IPS-15b (cell line): ENCODE results near the gene MRPL51.

Experiments used
- H3K27me3 ChIP-seq: one replicate; pipeline ENCODE4 v1.6.1; 2013; ENCODE audit warnings: low read length; ENCODE audit not compliant: control insufficient read depth, insufficient read depth
- H3K36me3 ChIP-seq: one replicate; pipeline ENCODE4 v1.6.1; 2013; ENCODE audit warnings: low read length; ENCODE audit not compliant: control insufficient read depth, insufficient read depth
- H3K4me1 ChIP-seq: one replicate; pipeline ENCODE4 v1.6.1; 2013; ENCODE audit warnings: mild to moderate bottlenecking, low read length; ENCODE audit not compliant: control insufficient read depth, insufficient read depth
- H3K4me3 ChIP-seq: one replicate; pipeline ENCODE4 v1.5.1; 2013; ENCODE audit warnings: low read depth, low read length
- H3K9ac ChIP-seq: one replicate; pipeline ENCODE4 v1.6.1; 2013; ENCODE audit warnings: low read depth, mild to moderate bottlenecking, low read length
- H3K9me3 ChIP-seq: one replicate; pipeline ENCODE4 v1.6.1; 2013; ENCODE audit warnings: mild to moderate bottlenecking, low read length; ENCODE audit not compliant: control insufficient read depth, insufficient read depth

The MRPL51 gene

DNA sequence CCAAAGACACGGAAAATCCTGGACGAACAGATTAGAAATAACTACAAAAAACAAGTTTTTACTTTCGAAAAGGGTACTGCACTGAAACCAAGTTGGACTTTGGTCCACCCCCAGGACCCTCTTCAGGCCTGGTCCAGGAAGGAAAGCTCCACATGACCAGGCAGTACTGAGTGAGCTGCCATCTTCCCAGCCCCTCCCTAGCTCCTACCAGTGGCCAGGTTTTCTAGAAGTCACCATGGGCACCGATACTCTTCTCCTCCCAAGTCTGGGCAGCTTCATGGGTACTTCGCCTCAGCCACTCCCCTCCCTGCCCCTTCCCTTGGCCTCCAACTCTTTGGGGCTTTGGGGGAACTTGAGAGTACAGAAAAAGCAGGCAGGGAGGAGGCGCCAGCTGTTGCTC, 29.2 kb downstream of the MRPL51 start:
- no peak overlapping the region for H3K4me3 ChIP-seq
- H3K9ac ChIP-seq: no peak overlapping the region
- H3K9me3 ChIP-seq: no peaks in the 10 kb centered on the region
- no peaks in the 10 kb centered on the region for H3K4me1 ChIP-seq
- peaks cover 30% of the 10 kb centered on the region for H3K36me3 ChIP-seq
- H3K27me3 ChIP-seq: no peaks in the 10 kb centered on the region

- Histone ChIP-seq H3K9me3 (no peaks in the 10 kb centered on the region), H3K9ac (no peak overlapping the region), H3K4me3 (no peak overlapping the region), H3K36me3 (peaks cover 30% of the 10 kb centered on the region), H3K4me1 (no peaks in the 10 kb centered on the region), H3K27me3 (no peaks in the 10 kb centered on the region)
Measured at GRCh38 chr12:6463216-6463615, 29.8 kb downstream of the MRPL51 start.

DNA sequence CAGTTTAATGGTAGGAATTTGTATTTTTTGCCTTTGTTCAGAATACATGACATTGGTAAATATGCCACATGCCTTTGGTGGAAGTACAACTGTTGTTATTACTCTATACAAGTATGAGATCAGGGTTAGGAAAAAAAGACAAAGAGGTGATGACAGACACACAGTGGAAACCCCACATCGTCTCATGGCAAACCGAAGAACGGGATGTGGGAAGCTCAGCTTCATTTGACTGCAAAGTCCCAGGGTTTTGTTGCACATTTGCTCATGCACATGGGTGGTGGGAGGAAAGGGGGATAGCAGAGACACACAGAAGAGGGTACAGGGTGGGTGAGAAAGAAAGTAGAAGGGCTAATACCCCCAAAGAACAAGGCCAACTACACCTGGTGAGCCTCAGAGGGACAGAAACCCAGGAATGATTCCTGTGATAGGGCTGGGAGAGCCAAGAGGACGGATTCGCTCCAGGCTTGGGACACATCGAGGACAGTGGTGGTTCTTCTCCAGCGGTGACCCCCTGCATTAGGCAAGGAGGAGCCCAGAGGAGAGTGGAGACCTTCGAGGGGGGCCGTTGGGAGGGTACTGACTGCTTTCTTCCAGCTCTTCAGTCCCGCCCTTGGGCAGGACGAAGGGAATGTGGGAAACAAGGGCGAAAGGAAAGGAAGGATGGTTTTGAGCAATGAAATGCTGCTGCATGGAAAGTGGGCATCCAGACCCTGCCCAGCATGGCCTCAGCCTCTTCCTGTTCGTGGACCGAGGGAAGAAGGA, 30.6 kb downstream of the MRPL51 start:
- Histone ChIP-seq H3K4me1 (no peaks in the 10 kb centered on the region), H3K4me3 (no peak overlapping the region), H3K27me3 (no peaks in the 10 kb centered on the region), H3K36me3 (peaks cover 30% of the 10 kb centered on the region), H3K9me3 (no peaks in the 10 kb centered on the region), H3K9ac (no peak overlapping the region)

GRCh38 chr12:6461401-6462233, 31.4 kb downstream of the MRPL51 start:
- H3K9ac ChIP-seq: no peak overlapping the region
- peaks cover 30% of the 10 kb centered on the region for H3K36me3 ChIP-seq
- H3K27me3 ChIP-seq: no peaks in the 10 kb centered on the region
- H3K4me1 ChIP-seq: no peaks in the 10 kb centered on the region
- no peaks in the 10 kb centered on the region for H3K9me3 ChIP-seq
- H3K4me3 ChIP-seq: no peak overlapping the region

- H3K9me3 ChIP-seq: no peaks in the 10 kb centered on the region
- no peaks in the 10 kb centered on the region for H3K4me1 ChIP-seq
- no peak overlapping the region for H3K9ac ChIP-seq
- H3K4me3 ChIP-seq: no peak overlapping the region
- H3K36me3 ChIP-seq: peaks cover 30% of the 10 kb centered on the region
- no peaks in the 10 kb centered on the region for H3K27me3 ChIP-seq
Measured at GRCh38 chr12:6460751-6461371, 32.2 kb downstream of the MRPL51 start.

- no peak overlapping the region for H3K9ac ChIP-seq
- no peaks in the 10 kb centered on the region for H3K9me3 ChIP-seq
- peaks cover 19% of the 10 kb centered on the region for H3K36me3 ChIP-seq
- no peak overlapping the region for H3K4me3 ChIP-seq
- no peaks in the 10 kb centered on the region for H3K27me3 ChIP-seq
- no peaks in the 10 kb centered on the region for H3K4me1 ChIP-seq
Measured at GRCh38 chr12:6459004-6459337, 34.1 kb downstream of the MRPL51 start.

- Histone ChIP-seq H3K36me3 (peaks cover 14% of the 10 kb centered on the region), H3K4me3 (no peak overlapping the region), H3K9ac (no peak overlapping the region)
Measured at GRCh38 chr12:6458281-6459003, 34.6 kb downstream of the MRPL51 start.

DNA sequence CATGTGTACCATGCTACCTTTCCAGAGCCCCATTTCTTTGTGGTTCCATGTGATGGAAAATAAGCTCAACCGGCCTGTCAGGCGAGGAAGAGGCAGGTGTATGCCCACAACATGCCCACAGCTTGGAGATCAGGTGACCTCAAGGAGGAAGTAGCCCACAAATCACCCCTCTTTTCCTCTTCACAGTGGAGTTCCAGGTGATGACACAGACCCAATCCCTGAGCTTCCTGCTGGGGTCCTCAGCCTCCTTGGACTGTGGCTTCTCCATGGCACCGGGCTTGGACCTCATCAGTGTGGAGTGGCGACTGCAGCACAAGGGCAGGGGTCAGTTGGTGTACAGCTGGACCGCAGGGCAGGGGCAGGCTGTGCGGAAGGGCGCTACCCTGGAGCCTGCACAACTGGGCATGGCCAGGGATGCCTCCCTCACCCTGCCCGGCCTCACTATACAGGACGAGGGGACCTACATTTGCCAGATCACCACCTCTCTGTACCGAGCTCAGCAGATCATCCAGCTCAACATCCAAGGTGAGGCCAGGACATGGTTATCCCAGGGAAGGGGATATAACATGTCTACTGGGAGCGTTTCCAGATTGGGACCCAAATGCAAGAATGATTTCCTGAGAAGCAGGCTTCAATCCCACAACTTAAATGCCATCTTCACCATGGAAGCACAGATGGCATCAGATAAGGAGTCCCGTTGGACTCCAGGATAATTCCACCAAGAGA, 35.7 kb downstream of the MRPL51 start:
- Histone ChIP-seq H3K4me3 (no peak overlapping the region), H3K36me3 (peaks cover 8% of the 10 kb centered on the region), H3K9me3 (no peaks in the 10 kb centered on the region)

More at GRCh38 chr12:6458281-6459003, 34.6 kb downstream of the MRPL51 start:
- H3K4me1 ChIP-seq: no peaks in the 10 kb centered on the region
- H3K27me3 ChIP-seq: no peaks in the 10 kb centered on the region
- H3K9me3 ChIP-seq: no peaks in the 10 kb centered on the region

GRCh38 chr12:6452944-6453630, 40.0 kb downstream of the MRPL51 start:
- Histone ChIP-seq H3K36me3 (no peaks in the 10 kb centered on the region), H3K4me1 (peaks cover 17% of the 10 kb centered on the region), H3K4me3 (no peak overlapping the region), H3K27me3 (no peaks in the 10 kb centered on the region), H3K9me3 (no peaks in the 10 kb centered on the region), H3K9ac (no peak overlapping the region)

More for the DNA sequence above, 35.7 kb downstream of the MRPL51 start:
- Histone ChIP-seq H3K27me3 (no peaks in the 10 kb centered on the region), H3K9ac (no peak overlapping the region), H3K4me1 (peaks cover 5% of the 10 kb centered on the region)

- Histone ChIP-seq H3K4me3 (peak overlapping the region; percentile 50), H3K9me3 (no peaks in the 10 kb centered on the region), H3K36me3 (no peaks in the 10 kb centered on the region), H3K9ac (peak overlapping the region; percentile 77), H3K4me1 (peaks cover 17% of the 10 kb centered on the region), H3K27me3 (no peaks in the 10 kb centered on the region)
Measured at GRCh38 chr12:6452245-6452943, 40.7 kb downstream of the MRPL51 start.
